Posterior cingulate gyrus (tissue), 11 donors: ENCODE measurements around the gene MIGA2.
"Not testable (repeated sequence)": the region's sequence is repeated elsewhere in the genome, so short reads cannot be mapped to it uniquely, and the experiment has no call there.

ENCODE experiments used
- DNase-seq, 10 donors: peaks; one replicate each; pipeline versions ENCODE4 v3.0.0 to v3.0.0-alpha.2; 2020 to 2021; ENCODE audit warnings: mixed read lengths in 3 of 10
- intact Hi-C: fragments of 100-400 bp; cut with DNase I; formaldehyde crosslinking; loops from one replicate; pipeline ENCODE4 v1.15.1; 2023

The MIGA2 gene

DNA sequence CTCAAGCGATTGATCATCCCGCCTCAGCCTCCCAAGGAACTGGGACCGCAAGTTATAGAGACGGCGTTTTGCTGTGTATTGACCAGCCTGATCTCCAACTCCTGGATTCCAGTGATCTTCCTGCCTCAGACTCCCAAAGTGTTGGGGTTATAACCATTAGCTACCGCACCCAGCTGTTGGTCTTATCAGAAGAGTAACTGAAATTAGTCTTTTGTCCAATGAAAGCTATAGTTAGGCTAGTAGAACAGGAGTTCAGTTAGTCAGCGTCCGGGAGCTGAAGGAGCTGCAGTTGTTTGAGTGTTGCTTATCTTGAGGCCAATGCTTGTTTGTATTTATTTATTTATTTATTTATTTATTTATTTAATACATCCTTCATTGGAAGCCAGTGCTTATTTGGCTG is 3.2 kb upstream of the MIGA2 start:
- DNase-seq = no peak
- intact Hi-C loops = no loop called here

DNA sequence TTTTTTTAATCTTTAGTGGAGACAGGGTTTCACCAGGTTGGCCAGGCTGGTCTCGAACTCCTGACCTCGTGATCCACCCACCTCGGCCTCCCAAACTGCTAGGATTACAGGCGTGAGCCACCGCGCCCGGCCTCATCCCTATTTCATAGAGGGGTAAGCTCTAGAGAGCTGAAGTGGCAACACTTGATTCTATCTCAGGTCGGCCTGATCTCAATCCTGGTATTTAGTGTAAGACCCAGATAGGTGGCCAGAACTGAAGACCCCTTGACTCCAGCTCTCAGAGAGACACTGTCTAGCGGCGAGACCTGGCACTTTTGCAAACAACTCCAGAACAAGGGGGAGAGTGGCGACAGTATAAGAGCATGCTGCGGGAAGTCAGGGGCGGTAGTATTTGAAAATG is 588 bp upstream of the MIGA2 start:
- intact Hi-C loops = loop anchor here (1.0 to 5.0 kb wide), 3 partner anchors 8 to 89 kb away; partner anchors contain the start of genes DOLK, DOLPP1, NUP188 and SH3GLB2
- DNase-seq = not testable (repeated sequence)

DNA sequence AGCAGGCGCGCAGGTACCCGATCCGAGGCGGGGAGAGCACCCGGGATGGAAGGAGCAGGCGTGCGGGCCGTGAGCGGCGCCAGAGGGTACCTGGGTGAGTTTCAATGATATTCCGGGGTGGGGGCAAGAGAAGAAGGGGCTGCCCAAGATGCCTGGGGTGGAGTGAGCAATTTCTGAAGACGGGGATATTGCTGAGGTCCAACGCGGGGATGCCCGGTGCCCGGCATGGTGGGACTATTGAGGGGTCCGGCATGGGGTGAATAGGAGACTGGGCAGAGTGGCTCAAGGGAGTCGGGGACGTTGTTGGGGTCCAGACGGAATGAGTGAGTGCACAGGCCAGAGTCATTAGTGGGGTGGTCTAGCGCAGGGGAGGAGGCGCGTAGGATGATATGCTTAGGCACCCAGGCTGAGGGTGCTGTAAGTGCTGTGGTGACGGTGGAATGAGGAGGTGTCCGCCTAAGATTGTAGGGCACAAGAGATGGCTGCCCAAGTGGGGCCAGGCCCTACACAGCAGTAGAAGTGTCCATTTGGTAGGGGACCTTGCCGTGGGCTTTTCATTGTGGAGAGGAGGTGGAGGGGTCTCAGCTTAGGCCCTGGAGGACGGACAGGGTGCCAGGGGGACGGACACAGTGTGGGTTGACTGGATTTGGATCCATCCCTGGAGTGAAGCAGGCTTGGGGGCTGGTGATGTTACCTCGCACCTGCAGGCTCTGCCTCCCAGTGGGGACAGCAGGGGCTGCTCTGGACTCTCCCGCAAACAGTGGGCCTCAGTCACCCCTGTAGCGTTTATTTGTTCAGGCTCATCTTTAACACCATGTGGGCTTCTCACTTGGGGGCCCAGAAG is 719 bp downstream of the MIGA2 start:
- intact Hi-C loops = loop anchor here (1.0 to 5.0 kb wide), 3 partner anchors 9 to 90 kb away; partner anchors contain the start of genes DOLK, DOLPP1, NUP188 and SH3GLB2
- DNase-seq = no peak

GRCh38 chr9:129037767-129038098 is 1.3 kb downstream of the MIGA2 start:
- intact Hi-C loops = loop anchor here (2.0 to 5.0 kb wide), 2 partner anchors 43 to 90 kb away; partner anchors contain the start of genes DOLK, DOLPP1 and NUP188
- no peak for DNase-seq

GRCh38 chr9:129038109-129038852 is 1.9 kb downstream of the MIGA2 start:
- DNase-seq = no peak
- intact Hi-C loops = loop anchor here (5.0 kb wide), 1 partner anchor 91 kb away; the partner anchor contains the start of genes DOLK and NUP188

GRCh38 chr9:129040113-129040643 is 3.8 kb downstream of the MIGA2 start:
- intact Hi-C loops = no loop called here
- no peak for DNase-seq

DNA sequence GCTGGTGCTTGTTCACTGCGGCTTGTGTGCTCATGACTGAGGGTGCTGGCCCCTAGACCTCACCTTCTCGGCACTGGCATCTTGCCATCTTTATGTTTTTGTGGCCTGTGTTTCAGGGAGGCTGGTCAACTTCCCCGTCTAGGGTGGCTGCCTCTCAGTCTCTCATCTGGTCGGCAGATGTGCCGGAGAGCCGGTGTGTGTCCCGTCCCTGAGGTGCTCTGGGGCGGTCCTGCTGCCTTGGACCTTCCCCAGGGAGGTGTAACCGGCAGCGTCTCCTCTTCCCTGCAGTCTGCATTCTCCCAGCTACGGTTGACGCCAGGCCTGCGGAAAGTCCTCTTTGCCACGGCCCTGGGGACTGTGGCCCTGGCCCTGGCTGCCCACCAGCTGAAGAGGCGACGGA is 5.6 kb downstream of the MIGA2 start:
- intact Hi-C loops = no loop called here
- no peak for DNase-seq

- DNase-seq = no peak
- intact Hi-C loops = no loop called here
Observed at GRCh38 chr9:129052592-129052991, 16.2 kb downstream of the MIGA2 start.

- intact Hi-C loops = no loop called here
- DNase-seq = no peak
Observed at GRCh38 chr9:129053020-129053419, 16.6 kb downstream of the MIGA2 start.

DNA sequence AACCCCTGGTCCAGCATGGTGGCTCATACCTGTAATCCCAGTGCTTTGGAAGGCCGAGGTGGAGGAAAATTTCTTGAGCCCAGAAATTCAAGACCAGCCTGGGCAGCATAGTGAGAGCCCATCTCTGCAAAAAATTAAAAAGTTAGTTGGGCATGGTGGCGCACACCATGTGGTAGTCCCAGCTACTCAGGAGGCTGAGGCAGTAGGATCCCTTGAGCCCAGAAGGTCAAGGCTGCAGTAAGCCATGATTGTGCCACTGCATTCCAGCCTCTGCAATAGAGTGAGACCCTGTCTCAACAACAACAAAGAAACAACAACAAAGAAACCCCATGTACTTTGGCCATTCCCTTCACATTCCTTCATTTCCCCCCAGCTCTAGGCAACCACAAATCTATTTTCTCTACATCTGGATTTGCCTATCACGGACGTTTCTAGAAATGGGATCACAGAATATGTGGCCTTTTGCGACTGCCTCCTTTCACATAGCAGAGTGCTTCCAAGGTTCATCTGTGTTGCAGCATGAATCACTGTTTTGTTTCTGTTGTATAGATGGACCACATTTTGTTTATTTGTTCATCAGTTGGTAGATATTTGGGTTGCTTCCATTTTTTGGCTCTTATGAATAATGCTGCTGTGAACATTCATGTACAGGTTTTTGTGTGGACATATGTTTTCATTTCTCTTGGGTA is 17.9 kb downstream of the MIGA2 start:
- intact Hi-C loops = no loop called here
- no peak for DNase-seq

DNA sequence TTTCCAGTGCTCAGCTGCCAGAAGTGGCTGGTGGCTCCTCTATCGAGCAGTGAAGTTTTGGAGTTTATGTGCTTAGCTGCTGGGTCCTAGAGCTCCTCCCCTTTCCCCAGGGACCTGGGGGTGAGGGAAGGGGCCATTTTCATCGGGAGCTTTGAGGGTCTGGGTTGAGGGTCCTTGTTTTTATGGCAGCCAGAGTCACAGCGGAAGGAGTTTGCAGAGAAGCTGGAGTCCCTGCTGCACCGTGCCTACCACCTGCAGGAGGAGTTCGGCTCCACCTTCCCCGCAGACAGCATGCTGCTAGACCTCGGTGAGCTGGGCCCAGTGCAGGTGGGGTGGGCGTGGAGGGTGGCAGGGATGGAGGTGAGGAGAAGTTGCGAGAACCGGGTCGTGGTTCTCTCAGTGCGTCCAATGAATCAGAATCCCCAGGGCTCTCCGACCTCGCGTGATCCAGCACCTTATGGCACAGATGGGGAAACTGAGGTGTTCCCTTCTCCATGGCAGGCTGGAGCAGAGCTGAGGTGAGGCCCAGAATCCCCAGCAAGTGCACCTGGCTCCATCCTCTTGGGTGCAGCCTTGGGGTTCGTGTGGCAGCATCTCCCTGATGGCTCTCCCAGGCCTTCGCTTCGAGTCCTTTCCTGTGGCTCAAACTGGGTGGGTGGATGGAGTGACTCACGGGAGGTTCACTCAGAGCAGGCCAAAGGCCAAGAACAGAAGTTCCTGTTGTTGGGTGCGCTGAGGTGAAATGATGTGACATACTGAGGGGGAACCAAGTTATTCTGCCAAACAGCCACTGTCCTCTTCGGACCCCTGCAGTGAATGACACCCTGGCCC is 22.8 kb downstream of the MIGA2 start:
- intact Hi-C loops = no loop called here
- DNase-seq = peak in 1 of 10 donors; percentile 83

- DNase-seq = peak in 1 of 10 donors; percentile 49
- intact Hi-C loops = no loop called here
Observed at GRCh38 chr9:129059796-129060785, 23.7 kb downstream of the MIGA2 start.

DNA sequence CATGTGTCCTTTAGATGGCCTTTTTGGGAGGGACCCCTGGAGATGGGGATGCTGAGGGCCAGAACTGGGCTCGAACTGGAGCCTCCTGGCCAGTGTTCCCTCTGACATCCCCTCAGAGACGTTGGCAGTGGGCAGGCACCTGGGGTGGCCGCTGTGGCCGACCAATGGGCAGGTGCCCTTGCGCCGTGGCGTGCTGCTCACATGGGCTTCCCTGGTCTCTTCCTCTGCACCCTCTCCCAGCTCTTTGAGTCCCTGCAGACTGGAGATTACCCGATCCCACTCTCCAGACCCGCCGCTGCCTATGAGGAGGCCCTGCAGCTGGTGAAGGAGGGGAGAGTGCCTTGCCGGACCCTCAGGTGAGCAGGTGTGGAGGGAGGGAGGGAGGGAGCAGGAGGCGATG is 24.6 kb downstream of the MIGA2 start:
- intact Hi-C loops = no loop called here
- DNase-seq = peak in 1 of 10 donors; percentile 71

- DNase-seq = no peak
Observed at GRCh38 chr9:129063061-129063460, 26.6 kb downstream of the MIGA2 start.

DNA sequence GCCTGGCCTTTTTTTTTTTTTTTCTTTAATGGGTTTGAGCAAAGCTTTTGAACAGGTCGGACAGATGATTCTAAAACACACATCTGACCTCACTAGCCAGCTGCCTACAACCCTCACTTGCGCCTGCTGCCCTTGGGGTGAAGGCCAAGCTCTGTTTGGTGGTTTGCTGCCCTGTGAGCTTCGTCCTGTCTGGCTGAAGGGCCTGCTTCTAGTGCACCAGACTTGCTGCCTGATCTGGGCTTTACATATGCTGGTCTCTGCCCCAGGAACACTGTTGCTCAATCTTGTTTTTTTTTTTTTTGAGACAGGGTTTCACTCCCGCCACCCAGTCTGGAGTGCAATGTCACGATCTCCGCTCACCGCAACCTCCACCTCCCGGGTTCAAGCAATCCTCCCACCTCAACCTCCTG is 28.1 kb downstream of the MIGA2 start:
- DNase-seq = peak in 1 of 10 donors; percentile 52
- intact Hi-C loops = no loop called here

More at GRCh38 chr9:129063061-129063460, 26.6 kb downstream of the MIGA2 start:
- intact Hi-C loops = no loop called here

DNA sequence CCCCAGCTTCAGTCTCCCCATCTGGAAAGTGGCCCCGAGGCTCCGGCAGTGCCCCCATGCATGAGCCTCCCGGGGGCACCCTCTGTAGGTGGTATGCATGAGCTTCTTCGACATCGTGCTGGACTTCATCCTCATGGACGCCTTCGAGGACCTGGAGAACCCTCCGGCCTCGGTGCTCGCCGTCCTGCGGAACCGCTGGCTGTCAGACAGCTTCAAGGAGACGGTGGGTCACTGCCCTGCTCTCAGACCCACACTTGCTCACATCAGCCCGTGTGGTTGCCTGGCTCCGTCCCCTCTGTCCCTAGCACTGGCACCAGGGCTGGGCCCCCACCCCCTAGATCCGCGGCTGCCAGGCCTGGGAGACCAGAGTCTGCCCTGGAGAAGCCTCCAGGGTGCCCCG is 31.7 kb downstream of the MIGA2 start:
- DNase-seq = no peak
- intact Hi-C loops = no loop called here

GRCh38 chr9:129068990-129069861 is 32.8 kb downstream of the MIGA2 start:
- DNase-seq = peak in 8 of 10 donors; percentile 28 to 93 (median 46)
- intact Hi-C loops = no loop called here
